ENCODE results near the gene UBE2L3. TPM values are rescaled to one million over a fixed set of nuclear protein-coding genes. Genes with fewer than 3 reads are reported as not detected.
A peak's percentile ranks its signal among the peaks of the same experiment; 100 is the strongest.
"Not testable (repeated sequence)": the region's sequence is repeated elsewhere in the genome, so short reads cannot be mapped to it uniquely, and the experiment has no call there.

The UBE2L3 gene
- polyA plus RNA-seq, 3 donors = 52.3 to 60.0 (median 56.5) TPM

DNA sequence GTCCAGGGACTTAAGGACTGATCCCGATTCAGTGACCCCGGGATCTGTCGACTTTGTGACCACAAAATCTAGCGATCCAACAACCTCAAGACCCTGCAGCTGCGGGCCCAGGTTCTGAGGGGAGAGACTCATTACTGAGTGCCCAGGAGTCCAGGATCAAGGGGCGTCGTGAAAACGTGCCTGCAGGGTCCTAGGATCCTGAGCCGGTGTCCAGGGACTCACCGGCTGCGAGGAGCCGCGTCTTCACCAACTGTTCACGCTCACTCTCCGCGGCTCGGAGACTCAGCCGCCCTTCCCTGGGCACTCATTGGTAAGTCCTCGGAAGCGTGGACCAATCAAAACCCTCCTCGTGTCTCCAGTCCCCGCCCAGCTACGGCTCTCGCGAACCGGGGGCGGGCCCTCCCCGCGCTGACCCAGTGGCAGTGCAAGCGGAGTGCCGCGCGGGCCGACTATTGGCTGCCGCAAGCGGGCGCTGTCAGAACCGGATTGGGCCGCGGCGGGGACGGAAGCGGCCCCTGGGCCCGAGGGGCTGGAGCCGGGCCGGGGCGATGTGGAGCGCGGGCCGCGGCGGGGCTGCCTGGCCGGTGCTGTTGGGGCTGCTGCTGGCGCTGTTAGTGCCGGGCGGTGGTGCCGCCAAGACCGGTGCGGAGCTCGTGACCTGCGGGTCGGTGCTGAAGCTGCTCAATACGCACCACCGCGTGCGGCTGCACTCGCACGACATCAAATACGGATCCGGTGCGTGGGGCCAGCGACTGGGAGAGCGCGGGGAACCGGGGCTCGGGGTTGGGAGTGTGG lies 74.5 kb downstream of the UBE2L3 start, which contains the start of gene SDF2L1:
Gene SDF2L1 (plus strand): TSS at position 514 of the 795 bp plus-strand sequence. CDS start 35 bp downstream, at position 549.
- peak; percentile 98 for DNase-seq

DNA sequence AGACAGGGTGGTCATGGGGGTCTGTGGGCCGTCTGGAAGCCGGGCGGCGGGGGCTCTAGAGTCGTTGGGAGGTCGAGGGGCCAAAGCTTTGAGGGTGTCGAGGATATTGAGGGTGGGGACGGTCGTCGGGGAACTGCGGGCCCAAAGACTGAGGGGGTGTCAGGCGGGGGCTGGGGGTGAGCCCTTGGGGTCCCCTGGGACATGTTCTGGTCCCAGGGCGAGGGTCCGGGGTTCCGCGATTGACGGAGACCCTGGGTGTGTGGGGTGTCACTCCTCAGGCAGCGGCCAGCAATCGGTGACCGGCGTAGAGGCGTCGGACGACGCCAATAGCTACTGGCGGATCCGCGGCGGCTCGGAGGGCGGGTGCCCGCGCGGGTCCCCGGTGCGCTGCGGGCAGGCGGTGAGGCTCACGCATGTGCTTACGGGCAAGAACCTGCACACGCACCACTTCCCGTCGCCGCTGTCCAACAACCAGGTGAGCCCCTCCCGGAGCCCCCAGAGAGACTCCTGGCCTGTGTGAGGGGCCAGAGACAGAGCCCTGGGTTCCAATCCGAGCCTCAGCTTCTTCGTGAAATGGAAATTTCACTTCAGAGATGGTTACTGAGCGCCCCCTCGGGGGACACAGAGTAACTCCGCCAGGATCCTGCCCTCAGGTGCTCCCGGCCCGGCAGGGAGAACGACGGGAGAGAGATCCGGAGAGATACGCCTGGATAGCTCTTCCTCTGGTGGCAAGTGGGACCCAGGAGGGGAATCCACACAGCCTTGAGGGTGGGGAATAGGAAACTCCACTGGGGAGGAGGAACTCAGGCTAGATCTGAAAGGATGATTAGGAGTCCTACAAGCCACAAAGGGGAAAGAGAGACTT lies 75.3 kb downstream of the UBE2L3 start:
- peak; percentile 56 for DNase-seq

DNA sequence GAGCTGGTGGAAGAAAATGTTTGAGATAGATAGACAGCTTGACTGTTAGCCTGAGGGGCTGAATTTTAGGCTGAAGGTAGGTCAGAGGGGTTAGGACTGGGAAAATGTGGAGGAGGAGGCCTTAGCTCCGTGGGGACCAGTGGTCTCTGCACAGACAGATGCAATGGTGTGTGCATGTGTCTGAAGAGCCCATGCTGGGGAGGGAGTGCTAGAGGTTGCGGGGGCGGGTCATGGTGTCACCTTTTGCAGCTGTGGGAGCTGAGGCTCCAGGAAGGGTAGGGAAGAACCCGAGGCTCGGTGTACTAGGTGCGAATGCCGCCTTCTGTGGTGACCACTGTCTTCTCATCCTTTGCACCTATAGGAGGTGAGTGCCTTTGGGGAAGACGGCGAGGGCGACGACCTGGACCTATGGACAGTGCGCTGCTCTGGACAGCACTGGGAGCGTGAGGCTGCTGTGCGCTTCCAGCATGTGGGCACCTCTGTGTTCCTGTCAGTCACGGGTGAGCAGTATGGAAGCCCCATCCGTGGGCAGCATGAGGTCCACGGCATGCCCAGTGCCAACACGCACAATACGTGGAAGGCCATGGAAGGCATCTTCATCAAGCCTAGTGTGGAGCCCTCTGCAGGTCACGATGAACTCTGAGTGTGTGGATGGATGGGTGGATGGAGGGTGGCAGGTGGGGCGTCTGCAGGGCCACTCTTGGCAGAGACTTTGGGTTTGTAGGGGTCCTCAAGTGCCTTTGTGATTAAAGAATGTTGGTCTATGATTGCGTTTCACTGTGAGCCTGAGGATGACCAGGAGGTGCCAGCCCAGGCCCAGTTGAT lies 76.2 kb downstream of the UBE2L3 start:
- no peak for DNase-seq

DNA sequence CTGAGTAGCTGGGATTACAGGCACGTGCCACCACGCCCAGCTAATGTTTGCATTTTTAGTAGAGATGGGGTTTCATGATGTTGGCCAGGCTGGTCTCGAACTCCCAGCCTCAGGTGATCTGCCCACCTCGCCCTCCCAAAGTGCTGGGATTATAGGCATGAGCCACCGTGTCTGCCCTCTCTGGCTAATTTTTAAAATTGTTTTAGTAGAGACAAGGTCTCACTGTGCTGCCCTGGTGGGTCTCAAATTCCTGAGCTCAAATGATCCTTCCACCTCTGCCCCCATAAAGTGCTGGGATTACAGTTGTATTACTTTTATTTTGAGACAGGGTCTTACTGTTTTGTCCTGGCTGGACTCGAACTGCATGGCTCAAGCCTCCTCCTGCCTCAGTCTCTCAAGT lies 78.0 kb downstream of the UBE2L3 start:
- DNase-seq = not testable (repeated sequence)

DNA sequence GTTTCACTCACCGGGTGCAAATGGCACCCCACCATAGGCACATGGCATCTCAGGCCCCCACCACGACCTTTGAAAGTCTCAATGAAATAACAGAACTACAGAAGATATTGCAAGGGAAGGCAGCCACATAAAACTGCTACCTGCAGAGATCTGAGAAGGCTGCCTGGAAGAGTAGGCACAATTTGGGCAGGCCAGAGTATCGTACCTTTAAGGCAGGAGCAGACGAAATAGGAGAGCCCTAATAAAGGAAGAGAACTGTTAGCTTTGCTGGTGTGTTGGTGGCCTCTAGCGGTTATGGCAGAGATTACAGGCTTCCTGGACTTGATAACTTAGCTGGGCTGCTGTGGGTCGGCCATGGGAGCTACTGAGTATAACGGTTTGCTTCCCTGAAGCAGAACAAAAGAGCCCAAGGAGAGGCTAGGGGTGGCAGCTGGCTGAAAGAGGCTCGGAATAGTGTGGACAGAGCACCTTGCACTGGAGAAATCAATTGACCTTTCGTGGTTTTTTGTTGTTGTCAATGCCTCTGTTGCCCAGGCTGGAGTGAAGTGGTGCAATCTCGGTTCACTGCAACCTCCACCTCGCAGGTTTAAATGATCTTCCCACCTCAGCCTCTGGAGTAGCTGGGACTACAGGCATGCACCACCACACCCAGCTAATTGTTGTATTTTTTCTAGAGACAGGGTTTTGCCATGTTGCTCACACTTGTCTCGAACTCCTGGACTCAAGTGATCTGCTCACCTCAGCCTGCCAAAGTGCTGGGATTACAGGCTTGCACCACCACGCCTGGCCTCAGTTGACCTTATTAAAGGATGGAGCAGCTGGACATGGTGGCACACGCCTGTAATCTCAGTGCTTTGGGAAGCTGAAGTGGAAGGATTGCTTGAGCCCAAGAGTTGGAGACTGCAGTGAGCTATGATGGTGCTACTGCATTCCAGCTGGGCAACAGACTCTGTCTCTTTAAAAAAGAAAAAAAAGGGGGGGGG lies 79.4 kb downstream of the UBE2L3 start:
- peak; percentile 84 for DNase-seq

DNA sequence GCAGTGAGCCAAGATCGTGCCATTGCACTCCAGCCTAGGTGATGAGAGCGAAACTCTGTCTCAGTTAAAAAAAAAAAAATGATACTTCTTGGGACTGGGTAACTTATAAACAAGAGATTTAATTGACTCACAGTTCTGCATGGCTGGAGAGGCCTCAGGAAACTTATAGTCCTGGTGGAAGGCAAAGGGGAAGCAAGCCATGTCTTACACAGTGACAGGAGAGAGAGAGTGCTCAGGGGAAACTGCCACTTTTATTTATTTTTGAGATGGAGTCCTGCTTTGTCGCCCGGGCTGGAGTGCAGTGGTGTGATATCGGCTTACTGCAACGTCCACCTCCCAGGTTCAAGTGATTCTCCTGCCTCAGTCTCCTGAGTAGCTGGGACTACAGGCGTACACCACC lies 82.8 kb downstream of the UBE2L3 start:
- DNase-seq = no peak

DNA sequence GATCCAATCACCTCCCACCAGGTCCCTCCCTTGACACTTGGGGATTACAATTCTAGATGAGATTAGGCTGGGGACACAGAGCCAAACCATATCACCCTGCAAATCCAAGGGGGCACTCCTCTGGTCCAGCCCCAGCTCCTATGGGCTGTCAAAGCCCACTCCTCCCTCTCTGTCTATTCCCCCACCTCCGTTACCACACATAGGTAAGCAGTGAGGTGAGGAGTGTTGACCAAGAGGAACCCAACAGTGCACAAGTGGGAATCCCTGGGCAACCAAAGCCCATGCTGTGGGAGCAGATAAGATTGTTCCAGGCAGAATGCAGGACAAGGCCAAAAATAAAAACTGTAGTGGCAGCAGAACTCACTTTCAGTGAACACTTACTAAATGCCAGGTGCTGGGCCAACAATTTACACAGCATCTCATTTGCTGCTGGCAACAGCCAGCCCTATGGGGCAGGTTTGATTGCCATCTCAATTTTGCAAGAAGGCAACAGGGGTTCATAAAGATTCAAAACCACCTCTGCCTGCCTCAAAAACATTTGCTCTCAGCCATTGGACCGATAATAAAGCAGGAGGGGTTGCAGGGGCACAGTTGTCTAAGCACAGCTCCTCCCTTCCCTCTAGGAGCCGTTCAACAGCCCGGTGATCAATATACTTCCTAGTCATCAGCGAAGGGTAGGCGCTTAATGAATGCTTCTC lies 83.5 kb downstream of the UBE2L3 start:
- DNase-seq = no peak

DNA sequence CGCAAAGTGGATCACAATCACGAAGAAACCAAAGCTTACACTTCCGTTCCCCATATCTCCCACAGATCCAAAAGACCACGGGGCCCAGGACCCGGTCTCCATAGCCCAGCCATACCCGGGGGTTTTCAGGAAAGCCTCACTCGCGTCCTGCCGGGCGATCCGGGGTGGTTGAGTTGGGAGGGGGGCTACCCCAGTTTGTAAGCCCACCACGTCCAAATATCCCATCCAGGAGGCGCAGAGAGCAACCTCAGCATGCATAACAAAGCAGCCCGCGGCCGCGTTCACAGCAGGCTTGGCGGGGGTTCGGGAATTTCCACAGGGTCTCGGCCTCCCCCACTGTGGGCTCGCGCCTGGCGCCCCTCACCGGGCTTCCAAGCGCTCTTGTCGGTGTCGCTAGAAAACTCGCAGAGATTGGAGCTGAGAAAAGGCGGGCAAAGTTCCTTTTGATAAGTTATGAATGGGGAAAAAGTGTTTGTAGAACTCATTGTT lies 84.1 kb downstream of the UBE2L3 start:
- no peak for DNase-seq

DNA sequence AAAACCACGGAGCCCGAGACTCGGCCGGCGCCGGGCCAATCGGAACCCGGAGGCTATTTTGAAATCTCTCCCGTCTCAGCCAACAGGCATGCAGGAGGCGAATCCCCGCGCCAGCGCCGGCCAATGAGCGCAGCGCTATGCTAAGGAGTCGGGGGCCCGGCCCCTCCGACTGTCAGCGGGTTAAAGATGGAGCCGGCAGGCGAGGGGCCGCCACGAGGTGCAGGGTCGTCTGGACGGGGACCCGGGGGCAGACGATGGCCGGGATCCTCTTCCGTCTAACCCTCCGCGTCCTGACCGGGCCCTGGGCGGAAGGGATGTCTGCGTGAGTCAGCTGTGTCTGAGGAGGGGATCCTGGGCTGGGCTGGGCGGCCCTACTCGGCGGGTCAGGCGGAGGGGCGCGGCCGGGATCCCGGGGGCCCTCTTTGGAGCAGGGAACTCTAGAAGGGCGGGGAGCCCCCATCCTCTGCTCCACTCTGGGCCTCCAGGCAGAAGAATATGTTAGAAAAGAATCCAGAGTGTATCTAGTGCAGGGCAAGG lies 84.6 kb downstream of the UBE2L3 start:
- DNase-seq = peak; percentile 91

DNA sequence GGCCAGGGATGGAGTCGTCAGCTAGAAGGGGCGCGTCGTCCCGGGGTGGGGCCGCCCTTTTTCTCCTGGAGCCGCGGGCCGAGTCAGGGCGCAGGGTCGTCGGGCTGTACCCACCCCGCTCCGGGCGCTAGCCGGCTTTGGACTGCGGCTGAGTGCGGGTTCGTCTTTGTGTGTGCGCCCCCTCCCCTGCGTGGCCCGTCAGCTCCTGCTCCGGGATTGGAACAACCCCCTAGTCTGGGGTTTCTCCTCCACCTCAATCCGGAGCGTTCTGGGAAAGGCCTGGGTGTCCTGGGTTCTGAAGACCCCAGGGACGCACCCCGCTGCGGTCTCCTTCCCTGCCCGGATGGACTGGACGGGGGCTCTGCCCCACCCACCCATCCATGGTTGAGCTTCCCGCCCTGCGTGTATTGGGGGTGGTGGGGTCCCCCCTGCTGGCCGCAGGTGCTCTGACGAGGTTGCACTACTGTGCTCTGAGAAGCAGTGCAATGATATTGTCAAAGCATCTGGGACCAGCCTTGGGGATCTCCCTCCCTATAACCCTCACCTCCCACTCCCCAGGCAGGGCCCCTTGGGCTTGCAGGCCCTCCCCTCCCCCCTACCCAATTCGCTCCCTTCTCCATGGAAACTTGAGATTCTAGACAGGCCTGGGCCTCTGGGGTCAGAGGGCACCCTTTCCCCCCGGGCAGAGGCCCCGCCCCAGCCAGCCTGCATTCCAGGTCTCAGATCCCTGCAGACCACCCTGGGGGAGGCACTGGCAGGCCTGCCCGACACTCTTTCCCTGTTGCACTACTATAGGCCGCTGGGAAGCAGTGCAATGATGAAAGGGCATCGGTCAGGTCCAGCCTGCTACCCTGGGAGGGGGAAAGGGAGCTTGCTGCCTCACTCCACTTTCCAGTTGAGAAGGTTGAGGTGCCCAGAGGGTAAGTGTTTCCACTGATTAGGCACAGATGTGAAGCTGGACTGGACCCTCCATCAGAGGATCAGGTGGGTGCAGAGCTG lies 85.3 kb downstream of the UBE2L3 start:
- DNase-seq = no peak

DNA sequence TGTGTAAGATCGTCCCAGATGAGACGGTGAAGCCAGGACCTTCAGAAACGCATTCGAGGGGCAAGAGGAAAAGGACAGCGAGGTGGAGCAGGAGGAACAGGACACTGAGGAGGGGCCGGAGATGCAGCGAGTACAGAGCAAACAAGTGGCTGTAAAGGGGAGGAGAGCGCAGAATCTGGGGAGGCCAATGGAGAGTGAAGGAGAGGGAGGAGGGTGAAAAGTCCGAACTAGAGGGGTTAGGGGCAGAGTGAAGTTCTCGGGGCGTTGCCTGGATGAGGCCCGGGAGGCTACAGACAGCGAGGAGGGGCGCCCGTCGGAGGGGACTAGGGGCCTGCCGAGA lies 89.5 kb downstream of the UBE2L3 start:
- no peak for DNase-seq

DNA sequence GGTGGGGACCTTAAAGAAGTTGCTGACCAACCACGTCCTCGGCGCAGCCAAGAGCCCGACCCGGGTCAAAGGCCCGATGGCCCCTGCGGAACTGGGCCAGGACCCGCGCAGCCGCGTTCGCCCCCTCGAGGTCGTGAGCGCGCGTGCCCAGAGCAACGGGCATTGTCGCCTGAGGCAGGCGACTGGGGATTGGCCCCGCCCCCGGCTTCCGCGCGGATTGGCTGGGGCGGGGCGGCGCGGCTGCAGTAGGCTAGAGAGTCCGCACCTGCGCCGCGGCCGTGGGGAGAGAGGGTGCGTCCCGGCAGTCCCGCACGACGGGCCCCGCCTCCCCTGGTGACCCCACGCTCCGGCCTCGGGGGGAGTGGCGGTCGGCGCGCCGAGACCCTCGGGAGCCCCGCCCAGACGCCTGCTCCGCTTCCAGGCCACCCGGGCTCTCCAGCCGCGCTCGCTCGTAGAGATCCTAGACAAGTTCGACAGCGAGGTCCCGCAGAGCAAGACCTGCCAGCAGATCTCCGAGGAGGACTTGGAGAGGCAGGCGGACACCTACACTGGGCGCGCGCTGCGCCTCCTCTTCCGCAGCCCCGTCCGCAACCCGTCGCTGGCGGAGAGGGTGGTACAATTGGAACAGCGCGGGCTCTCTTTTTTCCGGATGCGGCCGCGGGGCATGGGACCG lies 90.0 kb downstream of the UBE2L3 start:
- DNase-seq = no peak

DNA sequence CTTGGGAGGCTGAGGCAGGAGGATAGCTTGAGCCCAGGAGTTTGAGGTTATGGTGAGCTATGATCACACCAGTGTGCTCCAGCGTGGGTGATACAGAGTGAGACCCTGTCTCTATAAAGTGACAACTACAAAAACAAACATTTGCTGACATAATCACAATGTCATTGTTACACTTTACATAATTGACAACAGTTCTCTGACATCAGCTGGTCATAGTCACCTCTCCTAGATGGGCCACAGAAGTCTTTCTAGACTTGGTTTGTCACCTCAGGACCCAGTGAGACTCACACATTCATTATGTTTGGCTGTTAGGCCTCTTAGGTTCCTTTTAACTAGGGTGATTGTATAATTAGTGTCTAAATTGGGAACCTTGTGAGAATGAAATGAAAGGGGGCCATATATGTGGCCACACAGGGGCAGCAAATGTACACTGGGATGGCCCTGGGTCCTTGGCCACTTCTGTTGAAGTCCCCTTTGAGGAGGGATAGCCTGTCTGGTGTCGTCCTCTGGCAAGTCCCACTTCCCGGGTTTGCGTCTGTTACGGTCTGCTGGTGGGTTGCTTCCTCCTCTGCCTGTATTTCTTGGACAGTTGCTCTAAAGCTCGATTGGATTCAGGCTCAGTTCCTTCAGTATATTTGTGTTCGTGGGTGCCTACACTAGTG lies 92.5 kb downstream of the UBE2L3 start:
- no peak for DNase-seq

DNA sequence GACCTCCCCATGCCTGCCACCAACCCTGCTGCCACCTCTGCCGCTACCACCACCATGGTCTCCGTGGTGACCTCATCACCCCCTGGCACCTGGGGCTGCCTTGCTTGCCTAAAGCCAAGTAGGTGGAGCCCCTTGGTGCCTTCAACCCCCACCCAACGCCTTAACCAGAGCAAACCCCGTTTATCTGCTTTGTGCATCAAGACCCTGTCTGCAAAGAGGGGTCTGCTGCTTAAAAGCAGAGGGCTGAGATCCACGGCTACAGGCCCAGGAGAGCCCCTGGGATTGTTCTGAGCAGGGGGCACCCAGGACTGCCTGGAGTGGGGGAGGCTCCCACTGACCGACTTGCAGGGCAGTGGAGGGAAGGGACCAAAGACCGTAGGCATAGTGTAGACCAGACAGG lies 93.4 kb downstream of the UBE2L3 start:
- DNase-seq = no peak

DNA sequence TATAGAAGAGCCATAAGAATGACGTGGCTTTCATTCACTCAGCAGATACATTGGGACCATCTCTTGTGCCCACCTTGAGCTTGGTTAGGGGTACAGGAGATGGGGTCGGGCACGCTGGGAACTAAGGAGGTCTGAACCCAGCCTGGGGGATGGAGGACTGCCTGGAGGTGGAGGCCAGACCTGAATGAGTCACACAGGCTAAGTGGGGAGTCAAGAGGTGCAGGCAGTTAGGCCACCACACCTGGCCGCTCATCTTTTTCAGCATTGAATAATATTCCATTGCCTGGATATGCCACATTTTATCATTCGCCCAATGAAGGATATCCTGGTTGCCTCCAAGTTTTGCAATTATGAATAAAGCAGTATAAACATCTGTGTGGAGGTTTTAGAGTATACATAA lies 94.5 kb downstream of the UBE2L3 start:
- no peak for DNase-seq

DNA sequence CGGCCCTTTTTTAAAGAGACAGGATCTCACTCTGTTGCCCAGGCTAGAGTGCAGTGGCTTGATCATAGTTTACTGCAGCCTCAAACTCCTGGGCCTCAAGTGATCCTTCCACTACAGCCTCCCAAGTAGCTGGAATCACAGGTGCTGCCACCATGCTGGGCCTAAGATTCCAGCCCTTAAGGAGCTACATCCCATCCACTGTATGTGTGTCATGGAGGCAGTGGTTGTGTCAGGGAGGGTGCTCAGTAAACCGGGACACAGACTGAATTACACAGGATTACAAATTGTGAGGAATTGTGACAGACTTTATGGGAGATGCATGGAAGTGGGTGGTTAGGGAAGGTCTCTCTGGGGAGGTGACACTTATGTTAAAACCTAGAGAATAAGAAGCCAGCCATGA lies 96.2 kb downstream of the UBE2L3 start:
- DNase-seq = no peak
